Heart left ventricle (tissue), 13 donors: ENCODE measurements around the gene ETNK1.

Experiments used
- CTCF ChIP-seq, 12 donors: fragments of 200-600 bp; sonication (generic) in 4 of 12; IDR thresholded peaks; one replicate each; pipeline versions ENCODE4 v1.5.0 to v1.8.0; 2018 to 2022; ENCODE audit warnings: antibody characterized with exemption in 12 of 12, mild to moderate bottlenecking in 5 of 12
- POLR2A ChIP-seq, 2 donors: fragments of 450-650 bp; IDR thresholded peaks; one replicate each; pipeline ENCODE4 v1.6.1; 2017; ENCODE audit warnings: antibody characterized with exemption in 2 of 2, mild to moderate bottlenecking in 2 of 2, moderate library complexity in 2 of 2
- donor health status: ischemic (EF 13 %, LVEDD 7.1; RV severe dilation, severe dysfunction).
- donor health status: DM: no; HTN: yes; CAD: no.
- donor health status: DM: no; HTN: no; CAD: no.
- donor health status: ischemic (EF 25% LVEDD 6.9; RV normal size, moderate dysfunction).
- donor health status: ischemic (EF 25% LVEDD 5.7; RV mildly dilated, moderate dysfunction).
- donor health status: ischemic (EF 35%, LVEDD 5.7; RV mildly dilated, moderate dysfunction).
- donor health status: nonischemic (EF 11% LVEDD 7.7; RV severe dilation, severe dysfunction).
- donor health status: DM: yes; HTN: yes; CAD: no.
- donor health status: PGD.
- donor health status: ischemic (EF 29% LVEDD 5.4; RV normal size, mild dysfunction).
- donor health status: nonischemic (EF 23%, LVEDD 6.1; RV moderate dilation, normal function).

GRCh38 chr12:22628228-22628627, 3.3 kb downstream of the ETNK1 start:
- TF ChIP-seq POLR2A (IDR thresholded peaks at IDR 0.05) (no peak), CTCF (IDR thresholded peaks at IDR 0.05) (no peak)
